Prostate gland (tissue), 2 donors: ENCODE measurements around the gene KRT72.

Source experiments
- POLR2A ChIP-seq: fragments of 450-650 bp; IDR thresholded peaks from one replicate; pipeline ENCODE4 v1.6.1; 2016; ENCODE audit warnings: antibody characterized with exemption, mild to moderate bottlenecking
- POLR2AphosphoS5 ChIP-seq: sonication (generic); formaldehyde crosslinking; IDR thresholded peaks from one replicate; pipeline ENCODE4 v1.6.1; 2017; ENCODE audit warnings: antibody characterized with exemption
- TF ChIP-seq, protein P1 (sequence below), 4 experiments: fragments of 200-600 bp in 2 of 4; fragments of 450-650 bp in 2 of 4; sonication (generic) in 2 of 4; IDR thresholded peaks; 1 replicate in 3 of 4; 2 replicates in 1 of 4; pipeline ENCODE4 v1.5.1; 2016 to 2019; ENCODE audit warnings: antibody characterized with exemption in 4 of 4, mild to moderate bottlenecking in 2 of 4, moderate library complexity in 2 of 4

DNA sequence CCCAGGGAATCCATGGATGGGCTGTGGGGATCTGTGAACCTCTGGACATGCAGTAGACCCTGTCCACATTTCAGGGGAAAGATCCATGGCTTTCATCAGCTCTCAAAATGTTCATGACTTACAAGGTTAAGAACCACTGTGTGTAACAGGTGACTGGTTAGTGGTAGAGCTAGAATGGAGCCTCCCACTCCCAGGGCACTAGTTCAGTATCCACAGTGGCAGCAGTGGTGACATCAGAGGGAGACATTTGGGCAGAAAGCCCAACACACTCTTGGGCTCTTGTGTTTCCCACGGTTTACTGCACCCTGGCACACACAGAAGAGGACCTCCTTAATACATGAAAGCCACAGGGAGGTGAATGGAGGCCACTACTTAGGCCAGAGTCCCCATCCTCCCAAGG, 36.7 kb downstream of the KRT72 start:
- TF ChIP-seq, protein P1, sequence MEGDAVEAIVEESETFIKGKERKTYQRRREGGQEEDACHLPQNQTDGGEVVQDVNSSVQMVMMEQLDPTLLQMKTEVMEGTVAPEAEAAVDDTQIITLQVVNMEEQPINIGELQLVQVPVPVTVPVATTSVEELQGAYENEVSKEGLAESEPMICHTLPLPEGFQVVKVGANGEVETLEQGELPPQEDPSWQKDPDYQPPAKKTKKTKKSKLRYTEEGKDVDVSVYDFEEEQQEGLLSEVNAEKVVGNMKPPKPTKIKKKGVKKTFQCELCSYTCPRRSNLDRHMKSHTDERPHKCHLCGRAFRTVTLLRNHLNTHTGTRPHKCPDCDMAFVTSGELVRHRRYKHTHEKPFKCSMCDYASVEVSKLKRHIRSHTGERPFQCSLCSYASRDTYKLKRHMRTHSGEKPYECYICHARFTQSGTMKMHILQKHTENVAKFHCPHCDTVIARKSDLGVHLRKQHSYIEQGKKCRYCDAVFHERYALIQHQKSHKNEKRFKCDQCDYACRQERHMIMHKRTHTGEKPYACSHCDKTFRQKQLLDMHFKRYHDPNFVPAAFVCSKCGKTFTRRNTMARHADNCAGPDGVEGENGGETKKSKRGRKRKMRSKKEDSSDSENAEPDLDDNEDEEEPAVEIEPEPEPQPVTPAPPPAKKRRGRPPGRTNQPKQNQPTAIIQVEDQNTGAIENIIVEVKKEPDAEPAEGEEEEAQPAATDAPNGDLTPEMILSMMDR (IDR thresholded peaks at IDR 0.05) = no peak
- TF ChIP-seq POLR2A (no peak), POLR2AphosphoS5 (no peak)
